GM21381 (cell line): ENCODE results near the gene CENPVL3.
"Not testable (repeated sequence)": the region's sequence is repeated elsewhere in the genome, so short reads cannot be mapped to it uniquely, and the experiment has no call there.

Source experiments
- ATAC-seq: cut with Tn5 transposase; IDR thresholded peaks from one replicate; pipeline ENCODE4 v1.9.1; 2021; ENCODE audit warnings: mild to moderate bottlenecking, moderate library complexity; ENCODE audit not compliant: unreplicated experiment

CENPVL3 gene

DNA sequence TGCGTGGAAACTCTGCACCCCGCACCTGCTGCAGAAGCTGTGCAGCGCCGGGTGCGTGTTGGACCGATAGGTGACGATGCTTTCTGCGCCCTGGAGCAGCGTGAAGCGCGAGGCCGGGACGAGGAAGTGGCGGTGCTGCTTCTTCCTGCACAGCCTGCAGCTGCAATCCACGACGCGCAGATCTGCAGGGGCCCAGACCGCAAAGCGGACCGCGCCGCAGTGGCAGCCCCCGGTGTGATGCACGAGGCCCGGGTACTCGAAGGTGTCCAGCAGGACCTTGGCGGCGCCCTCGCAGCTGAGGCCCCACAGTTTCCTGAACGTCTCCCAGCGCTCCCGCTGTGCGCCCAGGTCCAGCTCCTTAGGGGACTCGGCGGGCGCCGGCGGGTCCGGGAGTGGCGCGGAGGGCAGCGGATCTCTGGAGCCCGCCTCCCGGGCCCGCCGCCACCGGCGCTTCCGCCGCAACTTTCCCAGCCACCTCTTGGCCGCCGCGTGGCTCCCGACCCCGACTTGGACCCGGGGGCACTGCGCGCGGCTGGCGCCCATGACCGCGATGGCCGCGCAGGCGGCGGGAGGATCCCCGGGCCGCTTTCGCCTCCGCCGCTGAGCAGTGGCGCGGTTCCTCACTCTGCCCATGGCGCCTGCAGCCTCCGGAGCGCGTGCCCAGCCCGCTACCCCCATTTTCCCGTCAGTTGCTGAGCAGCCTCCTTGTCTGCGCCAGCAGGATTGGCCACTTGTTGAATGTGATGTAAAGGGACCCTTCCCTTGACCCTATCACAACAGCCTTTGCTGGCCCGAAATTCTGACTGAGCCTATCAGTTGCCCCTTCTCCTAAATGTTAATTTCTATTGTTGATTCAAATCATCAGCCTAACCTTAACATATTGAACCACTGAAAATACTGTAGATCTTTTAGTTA, at the start of gene CENPVL3:
Gene CENPVL3 (minus strand): TSS at position 672 of the 915 bp plus-strand sequence. CDS start 39 bp downstream, at position 633.
- not testable (repeated sequence) for ATAC-seq

DNA sequence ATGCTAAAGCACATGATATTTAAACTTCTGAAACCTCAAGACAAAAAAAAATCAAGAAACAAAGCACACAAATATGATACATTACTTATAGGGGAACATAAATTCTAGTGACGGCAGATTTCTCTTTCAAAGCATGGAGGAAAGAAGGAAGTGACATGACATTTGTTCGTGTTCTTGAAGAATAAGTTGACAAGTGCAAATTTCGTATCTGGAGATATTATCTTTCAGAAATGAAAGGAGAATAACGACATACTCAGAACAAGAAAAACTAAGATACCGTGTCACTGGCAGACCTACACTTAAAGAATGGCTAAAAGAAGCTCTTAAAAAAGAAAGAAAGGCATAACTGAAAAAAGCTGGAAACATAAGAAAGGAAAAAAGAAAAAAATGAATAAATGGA, 47.3 kb upstream of the CENPVL3 start:
- ATAC-seq = no peak

DNA sequence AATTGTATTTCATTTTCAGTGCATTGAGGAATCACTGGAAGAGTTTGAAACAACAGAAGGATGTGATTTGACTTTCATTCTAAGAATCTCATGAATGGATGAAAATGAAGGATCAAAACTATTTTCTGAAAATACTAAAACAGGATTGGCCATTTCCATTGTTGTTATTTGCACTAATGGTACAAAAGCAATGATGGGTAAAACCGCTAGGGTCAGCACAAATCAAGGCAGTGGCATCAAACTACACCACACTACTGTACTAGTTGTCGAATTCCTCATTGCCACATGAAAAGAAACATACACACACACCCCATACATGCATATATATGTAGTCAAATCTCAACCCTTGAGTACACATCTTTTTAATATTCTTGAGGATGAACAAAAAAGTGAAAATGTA, 24.7 kb upstream of the CENPVL3 start:
- ATAC-seq = no peak

DNA sequence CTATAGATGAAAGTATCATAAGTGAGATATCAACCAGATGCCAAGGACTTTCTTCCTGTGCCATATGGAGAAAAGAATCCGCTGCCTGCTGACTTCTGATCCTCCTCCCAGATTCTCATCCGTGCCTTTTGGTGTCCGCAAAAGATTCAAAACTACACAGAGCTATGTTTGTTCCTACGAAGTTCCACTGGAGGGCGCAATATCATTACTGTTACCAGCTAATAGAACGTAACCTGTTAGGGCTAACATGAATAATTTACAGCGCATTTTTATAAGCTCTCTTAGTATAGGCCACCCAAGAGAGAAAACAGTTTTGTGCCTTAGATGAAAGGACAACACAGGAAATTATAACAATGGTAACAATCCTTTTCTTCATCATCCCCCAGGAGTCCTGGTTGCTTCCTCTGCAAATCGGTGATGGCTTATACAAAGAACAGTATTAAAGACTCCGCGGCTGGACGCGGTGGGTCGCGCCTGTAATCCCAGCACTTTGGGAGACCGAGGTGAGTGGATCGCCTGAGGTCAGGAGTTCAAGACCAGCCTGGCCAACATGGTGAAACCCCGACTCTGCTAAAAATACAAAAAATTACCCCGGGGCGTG, 22.8 kb upstream of the CENPVL3 start:
- ATAC-seq = no peak

DNA sequence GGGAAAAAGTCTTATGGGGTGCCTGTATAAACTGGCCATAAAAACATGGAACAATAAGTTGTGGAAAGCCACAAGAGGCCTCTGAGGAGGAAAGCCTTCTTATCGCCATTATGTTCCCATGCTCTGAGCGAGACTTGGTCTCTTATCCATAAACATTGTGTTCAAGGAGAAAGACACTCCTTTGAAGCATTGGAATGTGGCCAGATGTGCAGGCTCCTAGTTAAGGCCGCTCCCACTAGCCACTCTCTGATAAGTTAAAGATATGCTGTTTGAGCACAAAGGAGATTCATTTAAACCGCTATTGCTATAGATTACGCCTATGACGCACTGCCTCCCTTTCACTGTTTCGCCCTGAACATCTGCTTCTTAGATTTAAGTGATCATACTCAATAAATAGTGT, 17.8 kb upstream of the CENPVL3 start:
- not testable (repeated sequence) for ATAC-seq

DNA sequence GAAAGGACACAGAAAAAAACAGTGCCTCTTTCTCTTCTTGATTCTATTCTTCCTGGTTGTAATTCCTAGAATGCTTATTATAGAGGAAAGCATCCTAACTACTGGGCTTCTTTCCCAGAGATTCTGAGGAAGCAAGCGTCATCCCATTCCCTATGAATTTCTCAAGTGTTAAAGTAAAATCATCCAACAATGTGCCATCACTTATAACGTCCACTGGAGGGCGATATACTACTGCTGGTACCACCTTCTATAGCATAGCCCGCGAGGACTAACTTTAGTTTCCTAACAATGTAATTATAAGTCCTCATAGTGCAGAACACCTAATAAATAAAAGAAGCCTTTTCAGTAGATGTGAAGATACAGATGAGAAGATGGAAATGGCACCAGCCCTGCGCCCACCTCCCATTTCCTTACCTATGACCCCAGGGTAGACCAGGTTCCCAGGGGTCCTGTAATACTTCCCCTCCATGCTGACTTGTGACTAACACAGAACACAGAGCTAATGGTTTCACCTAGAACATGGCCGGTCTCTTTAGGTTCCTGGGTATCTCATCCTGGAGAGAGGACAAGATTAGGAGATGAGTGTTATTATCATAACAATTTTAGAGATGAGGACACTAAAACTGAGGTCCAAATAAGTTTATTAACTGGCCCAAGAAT, 4.2 kb downstream of the CENPVL3 start:
- ATAC-seq = no peak

DNA sequence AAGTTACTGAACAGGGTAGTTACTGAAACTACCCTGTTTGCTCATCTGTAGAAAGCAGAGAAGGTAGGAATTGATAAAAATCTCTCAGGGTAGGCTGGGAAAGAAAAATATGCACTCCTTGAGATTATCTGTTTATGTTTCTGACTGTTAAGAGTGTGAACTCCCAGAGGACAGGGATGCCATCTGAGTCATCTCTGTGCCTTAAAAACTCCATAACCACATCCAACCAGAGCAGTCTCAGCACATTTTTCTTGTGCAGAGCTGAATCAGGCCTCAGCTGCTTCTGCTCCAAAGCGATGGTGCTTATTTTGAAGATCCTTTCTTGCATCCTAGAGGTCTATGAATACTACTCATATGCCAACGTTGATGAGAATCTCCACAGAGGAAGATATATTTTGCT, 9.9 kb downstream of the CENPVL3 start:
- no peak for ATAC-seq

DNA sequence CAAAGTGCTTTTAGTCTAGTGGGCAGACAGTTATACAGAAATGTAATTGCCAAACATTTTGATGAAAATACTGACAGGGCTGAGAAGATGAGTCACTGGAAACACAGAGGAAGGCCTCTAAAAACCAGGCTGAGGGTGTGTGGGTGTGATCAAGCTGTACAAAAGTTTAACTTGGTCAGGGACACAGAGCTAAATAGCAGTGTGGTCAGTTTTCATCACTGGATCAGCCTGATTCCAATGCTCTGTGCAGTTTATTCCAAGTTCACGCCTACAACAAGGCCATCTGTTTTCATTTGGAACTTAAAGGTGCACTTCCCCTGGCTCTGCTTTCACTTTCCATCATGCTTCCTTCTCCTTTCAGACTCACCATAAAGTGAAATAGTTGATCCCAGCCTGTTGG, 10.6 kb downstream of the CENPVL3 start:
- ATAC-seq = no peak

DNA sequence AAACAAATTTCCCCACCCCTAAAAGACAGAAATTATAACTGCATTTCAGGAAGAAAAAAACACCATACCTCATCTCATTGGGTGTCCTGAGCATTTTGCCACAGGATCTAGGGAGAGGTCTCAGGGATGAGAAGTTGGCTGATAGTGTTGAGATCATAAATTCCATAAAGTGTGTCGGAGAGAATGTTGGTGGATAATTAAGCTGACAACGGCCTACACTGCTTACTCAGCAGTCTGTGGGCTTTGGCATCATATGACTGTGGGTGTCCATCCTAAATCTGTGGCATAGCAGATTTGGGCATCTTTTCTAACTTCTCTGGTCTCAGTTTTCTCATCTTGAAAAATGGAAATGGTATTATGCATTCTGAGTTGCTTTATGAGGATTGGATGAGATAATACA, 12.3 kb downstream of the CENPVL3 start:
- no peak for ATAC-seq

DNA sequence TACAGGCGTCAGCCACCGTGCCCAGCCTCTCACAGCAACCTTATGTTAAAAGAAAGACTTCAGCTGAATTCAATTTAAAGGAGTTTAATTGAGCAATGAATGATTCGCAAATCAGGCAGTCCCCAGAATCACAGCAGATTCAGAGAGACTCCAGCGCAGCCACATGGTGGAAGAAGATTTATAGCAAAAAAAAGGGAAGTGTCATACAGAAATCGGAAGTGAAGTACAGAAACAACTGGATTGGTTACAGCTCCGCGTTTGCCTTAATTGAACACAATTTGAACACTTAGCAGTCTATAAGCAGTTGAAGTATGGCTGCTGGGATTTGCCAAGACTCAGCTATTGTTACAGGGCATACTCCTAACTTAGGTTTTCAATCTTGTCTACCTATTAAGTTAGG, 19.8 kb downstream of the CENPVL3 start:
- ATAC-seq = no peak

DNA sequence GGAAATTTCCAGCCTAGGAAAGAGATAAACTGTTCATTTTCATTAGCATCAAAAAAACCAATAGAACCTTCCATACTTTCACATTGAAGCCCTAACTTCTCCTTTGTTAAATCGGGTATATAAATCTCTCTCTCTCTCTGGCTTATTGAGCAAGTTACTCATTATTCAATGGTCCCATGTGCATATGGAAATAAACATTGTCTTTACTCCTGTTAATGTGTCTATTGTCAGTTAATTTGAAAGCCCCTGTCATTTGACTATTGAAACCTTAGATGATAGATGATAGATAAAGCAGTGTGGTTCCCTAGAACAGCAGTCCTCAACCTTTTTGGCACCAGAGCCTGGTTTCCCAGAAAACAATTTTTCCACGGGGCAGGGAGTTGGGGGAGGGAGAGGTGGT, 46.8 kb downstream of the CENPVL3 start:
- no peak for ATAC-seq

DNA sequence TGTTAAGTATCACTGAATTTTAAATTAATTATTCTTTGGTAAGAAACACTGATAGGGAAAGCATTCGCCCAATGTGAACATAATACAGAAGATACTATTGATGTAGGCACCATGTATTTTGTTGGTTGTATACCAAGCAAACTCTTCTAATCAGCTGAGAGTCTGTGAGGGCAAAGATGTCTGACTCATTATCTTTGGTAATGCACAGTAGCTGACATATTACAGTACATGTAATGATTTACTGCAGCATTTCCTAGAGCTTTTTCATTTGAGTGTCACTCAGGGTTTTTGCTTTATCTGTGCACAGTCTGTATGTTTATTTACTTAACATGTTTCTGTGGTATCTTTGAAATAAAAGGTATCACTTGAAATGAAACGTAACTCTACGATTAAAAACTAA, 49.2 kb downstream of the CENPVL3 start:
- ATAC-seq = no peak

DNA sequence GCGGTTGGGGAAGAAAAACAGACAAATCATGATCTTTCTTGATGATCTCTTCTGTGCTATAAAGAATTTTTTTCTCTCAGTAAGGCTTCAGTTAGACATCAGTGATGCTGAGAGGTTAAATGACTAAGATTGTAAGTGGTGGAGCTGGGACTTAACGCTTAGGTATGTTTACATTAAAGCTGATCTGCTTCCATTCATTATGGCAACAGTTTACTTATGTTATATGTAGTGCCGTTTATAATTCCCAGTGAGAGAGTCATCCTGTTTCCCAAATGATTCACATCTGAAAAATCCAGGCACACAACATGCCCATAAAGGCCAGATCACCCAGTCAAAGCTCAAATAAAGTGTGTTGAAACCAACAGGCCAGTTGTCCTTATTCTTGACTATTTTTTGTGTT, 50.1 kb downstream of the CENPVL3 start:
- no peak for ATAC-seq
